ENCODE data around the gene OR51B6. TPM values are rescaled to one million over a fixed set of nuclear protein-coding genes. Genes with fewer than 3 reads are reported as not detected.
"Not testable (repeated sequence)": the region's sequence is repeated elsewhere in the genome, so short reads cannot be mapped to it uniquely, and the experiment has no call there.

OR51B6 gene
- total and polyA plus RNA-seq, 9 of the 15 experiments (the other 6 are each of a cell fraction or from before 2014, with no cell fraction given): 0.06 to 0.97 TPM; not detected in 7

GRCh38 chr11:5366365-5366764 is 15.1 kb downstream of the OR51B6 start:
- intact Hi-C loops (cut with micrococcal nuclease): loop anchor here (5.0 kb wide), 1 partner anchor 244 kb away; no protein-coding TSS in a partner anchor
- not testable (repeated sequence) for H3K4me2 ChIP-seq (ENCODE audit: insufficient read depth, low read length); ATAC-seq

More at GRCh38 chr11:5366365-5366764, 15.1 kb downstream of the OR51B6 start:
- H3K79me2 ChIP-seq (ENCODE audit: control insufficient read depth, insufficient read depth, low read length): peaks cover 91% of the 10 kb centered on the region
- H3K9ac ChIP-seq (ENCODE audit: insufficient read depth in 1 of 2, low read depth in 2 of 2, low read length in 2 of 2); DNase-seq (ENCODE audit: extremely low read depth in 1 of 4, low spot score in 3 of 4); H4K20me1 ChIP-seq (replicated peaks; ENCODE audit: control insufficient read depth, insufficient read depth, low read length); FAIRE-seq; H3K27ac ChIP-seq (ENCODE audit: extremely low read depth, low read depth, low read length); H3K9me1 ChIP-seq (ENCODE audit: control insufficient read depth, insufficient read depth, low read length); in situ Hi-C loops (cut with MboI); H3K27me3 ChIP-seq (ENCODE audit: control insufficient read depth in 2 of 2, insufficient read depth in 2 of 2, low read length in 2 of 2); POLR2A ChIA-PET; H3K9me3 ChIP-seq (replicated peaks; ENCODE audit: control insufficient read depth, insufficient read depth, low read depth, low read length); BruUV-seq (replicated peaks); CTCF ChIA-PET (ENCODE audit: low intra/inter-chr PET ratio); H2AFZ ChIP-seq (ENCODE audit: low read depth, low read length); H3K4me3 ChIP-seq: not testable (repeated sequence)
- 86% methylated on average over 1 of the region's 6 CpGs for WGBS (ENCODE audit: insufficient coverage, low coverage, missing lambda C conversion rate)
- H3K4me1 ChIP-seq (replicated peaks in 1 of 2; ENCODE audit: control insufficient read depth in 2 of 2, insufficient read depth in 2 of 2, low read length in 2 of 2): peaks cover 5 to 40% of the 10 kb centered on the region in 2 experiments; a peak in 3 of 5 replicates
- peak; percentile 91 for TF ChIP-seq ZBTB33 (CRISPR knock-in tag; IDR thresholded peaks at IDR 0.05)
- 0 out of 2 replicates have a peak, but pooled peaks have one; percentile 27 for TF ChIP-seq CC2D1A (IDR thresholded peaks at IDR 0.05)
- TF ChIP-seq CHAMP1 (IDR thresholded peaks at IDR 0.05): peak; percentile 59; the same call in 1 of the 2 replicates
- TF ChIP-seq ZNF512 (tag; IDR thresholded peaks at IDR 0.05): peak; percentile 71
- peak in 1 of 2 experiments; percentile 69; a peak in 1 of 4 replicates for TF ChIP-seq MLLT1 (IDR thresholded peaks at IDR 0.05)
- peaks cover 74% of the 10 kb centered on the region for H3K36me3 ChIP-seq (ENCODE audit: control insufficient read depth, insufficient read depth, low read length)

All from K562 (cell line).